Gastroesophageal sphincter (tissue), 4 donors: ENCODE results near the gene SOX9. TPM values are rescaled to one million over a fixed set of nuclear protein-coding genes. Genes with fewer than 3 reads are reported as not detected.
A peak's percentile ranks its signal among the peaks of the same experiment; 100 is the strongest.

ENCODE experiments used
- ATAC-seq: fragments of 150-250 bp; one replicate; pipeline ENCODE4 v1.9.1; 2016; ENCODE audit warnings: mild to moderate bottlenecking, moderate library complexity
- H3K27ac ChIP-seq, 4 donors: fragments of 200-600 bp; sonication (generic) in 3 of 4; 1 replicate in 3 of 4; 2 replicates in 1 of 4; pipeline ENCODE4 v1.5.1; 2016 to 2019
- H3K27me3 ChIP-seq: fragments of 200-600 bp; sonication (generic); one replicate; pipeline ENCODE4 v1.5.1; 2019
- H3K36me3 ChIP-seq, 2 donors: fragments of 200-600 bp; sonication (generic); one replicate each; pipeline ENCODE4 v1.5.1; 2019; ENCODE audit warnings: control low read depth in 1 of 2
- H3K4me1 ChIP-seq, 3 donors: fragments of 200-600 bp; sonication (generic); 1 replicate in 2 of 3; 2 replicates in 1 of 3; pipeline ENCODE4 v1.5.1; 2016 to 2019; ENCODE audit warnings: control low read depth in 2 of 3
- H3K4me3 ChIP-seq, 2 donors: fragments of 200-600 bp; sonication (generic); one replicate each; pipeline ENCODE4 v1.5.1; 2019; ENCODE audit warnings: mild to moderate bottlenecking in 1 of 2, moderate library complexity in 1 of 2
- H3K9me3 ChIP-seq, 3 donors: fragments of 200-600 bp; sonication (generic); one replicate each; pipeline ENCODE4 v1.5.1; 2017 to 2019; ENCODE audit warnings: control low read depth in 2 of 3
- EP300 ChIP-seq: sonication (generic); formaldehyde crosslinking; IDR thresholded peaks from one replicate; pipeline ENCODE4 v1.6.1; 2017; ENCODE audit warnings: antibody characterized with exemption, mild to moderate bottlenecking
- POLR2A ChIP-seq, 2 donors: fragments of 450-650 bp; IDR thresholded peaks; one replicate each; pipeline ENCODE4 v1.6.1; 2017; ENCODE audit warnings: antibody characterized with exemption in 2 of 2, mild to moderate bottlenecking in 2 of 2, moderate library complexity in 1 of 2
- POLR2AphosphoS5 ChIP-seq: sonication (generic); formaldehyde crosslinking; IDR thresholded peaks from one replicate; pipeline ENCODE4 v1.6.1; 2017; ENCODE audit warnings: antibody characterized with exemption
- WGBS, 2 donors: methylation state at CpG; one replicate each; pipeline ENCODE4 v1.1.5; 2018; ENCODE audit warnings: low coverage in 1 of 2; 5-methylcytosine and 5-hydroxymethylcytosine counted together
- total RNA-seq, 4 donors: library from RNA; depleted of rRNA; stranded (reverse); fragments of >200 nt; gene quantifications; one replicate each; pipeline ENCODE4 v1.1.0, GENCODE V29; 2016
- TF ChIP-seq, protein P1 (sequence below), 4 experiments: fragments of 200-600 bp in 2 of 4; fragments of 450-650 bp in 2 of 4; sonication (generic) in 1 of 4; IDR thresholded peaks; one replicate each; pipeline ENCODE4 v1.5.1; 2017 to 2019; ENCODE audit warnings: antibody characterized with exemption in 4 of 4, mild to moderate bottlenecking in 2 of 4, moderate library complexity in 2 of 4

Gene SOX9
- 1 to 10 TPM; 1.1 to 5.4 (median 2.5) TPM for total RNA-seq

DNA sequence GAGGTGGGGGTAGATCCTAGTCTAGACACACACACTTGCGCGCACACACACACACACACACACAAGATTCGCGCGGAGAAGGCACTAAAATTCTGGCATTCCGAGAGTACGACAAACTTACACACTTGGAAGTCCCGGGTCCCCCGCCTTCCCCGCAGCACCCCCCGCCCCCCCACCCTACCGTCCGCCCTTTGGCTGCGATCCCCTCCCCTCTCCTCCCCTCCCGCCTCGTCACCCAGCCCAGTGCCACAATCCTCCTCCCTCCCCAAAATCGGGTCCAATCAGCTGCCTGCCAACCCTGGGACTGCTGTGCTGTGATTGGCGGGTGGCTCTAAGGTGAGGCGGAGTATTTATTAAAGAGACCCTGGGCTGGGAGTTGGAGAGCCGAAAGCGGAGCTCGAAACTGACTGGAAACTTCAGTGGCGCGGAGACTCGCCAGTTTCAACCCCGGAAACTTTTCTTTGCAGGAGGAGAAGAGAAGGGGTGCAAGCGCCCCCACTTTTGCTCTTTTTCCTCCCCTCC is at the start of gene SOX9:
SOX9 (plus strand) TSS at position 379 of the 522 bp plus-strand sequence. CDS start 372 bp downstream, outside the sequence.
- ATAC-seq, result peak; percentile 86
- H3K27me3 ChIP-seq, result peaks cover 100% of the 10 kb centered on the region
- no peaks in the 10 kb centered on the region for H3K9me3 ChIP-seq
- H3K4me3 ChIP-seq, result peak within 1 kb of the TSS; percentile 10 to 53
- TF ChIP-seq POLR2AphosphoS5 (no peak), POLR2A (IDR thresholded peaks at IDR 0.05) (peak; percentile 30 to 34)
- peaks cover 0 to 78% (median 28%) of the 10 kb centered on the region in 3 donors for H3K4me1 ChIP-seq
- WGBS, 2 donors, result 0 to 10% methylated on average over 2 to 11 of the region's 27 CpGs
- H3K36me3 ChIP-seq, result no peaks in the 10 kb centered on the region
- peak within 1 kb of the TSS in 3 of 4 donors; percentile 39 to 60 (median 44) for H3K27ac ChIP-seq

DNA sequence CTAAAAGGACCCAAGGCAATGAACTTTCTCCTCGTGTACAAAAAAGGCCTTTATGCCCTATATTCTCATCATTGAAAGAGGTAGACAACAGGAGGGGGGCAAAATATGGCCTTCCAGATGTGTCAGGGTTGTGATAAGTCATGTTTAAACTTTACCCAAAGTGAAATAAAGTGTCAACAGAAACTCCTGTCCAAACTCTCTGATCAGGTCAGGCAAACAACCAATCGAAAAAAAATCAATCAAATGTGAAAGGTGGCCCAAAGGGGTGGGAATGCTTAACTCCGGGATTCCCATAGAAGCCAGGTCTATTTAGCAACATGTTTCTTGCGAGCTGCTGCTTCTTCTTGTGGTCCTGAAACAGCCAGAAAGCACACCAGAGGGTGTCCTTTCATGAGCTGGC is 49.5 kb upstream of the SOX9 start:
- Histone ChIP-seq H3K27me3 (peaks cover 10% of the 10 kb centered on the region), H3K36me3 (no peaks in the 10 kb centered on the region), H3K9me3 (no peaks in the 10 kb centered on the region), H3K4me1 (no peaks in the 10 kb centered on the region), H3K4me3 (no peak overlapping the region), H3K27ac (no peak overlapping the region)
- WGBS, 2 donors, result 44 to 62% methylated on average over 4 of the region's 4 CpGs
- no peak for ATAC-seq
- no peak for TF ChIP-seq POLR2AphosphoS5
- TF ChIP-seq EP300, result no peak
- no peak for TF ChIP-seq POLR2A (IDR thresholded peaks at IDR 0.05)
- TF ChIP-seq, protein P1, sequence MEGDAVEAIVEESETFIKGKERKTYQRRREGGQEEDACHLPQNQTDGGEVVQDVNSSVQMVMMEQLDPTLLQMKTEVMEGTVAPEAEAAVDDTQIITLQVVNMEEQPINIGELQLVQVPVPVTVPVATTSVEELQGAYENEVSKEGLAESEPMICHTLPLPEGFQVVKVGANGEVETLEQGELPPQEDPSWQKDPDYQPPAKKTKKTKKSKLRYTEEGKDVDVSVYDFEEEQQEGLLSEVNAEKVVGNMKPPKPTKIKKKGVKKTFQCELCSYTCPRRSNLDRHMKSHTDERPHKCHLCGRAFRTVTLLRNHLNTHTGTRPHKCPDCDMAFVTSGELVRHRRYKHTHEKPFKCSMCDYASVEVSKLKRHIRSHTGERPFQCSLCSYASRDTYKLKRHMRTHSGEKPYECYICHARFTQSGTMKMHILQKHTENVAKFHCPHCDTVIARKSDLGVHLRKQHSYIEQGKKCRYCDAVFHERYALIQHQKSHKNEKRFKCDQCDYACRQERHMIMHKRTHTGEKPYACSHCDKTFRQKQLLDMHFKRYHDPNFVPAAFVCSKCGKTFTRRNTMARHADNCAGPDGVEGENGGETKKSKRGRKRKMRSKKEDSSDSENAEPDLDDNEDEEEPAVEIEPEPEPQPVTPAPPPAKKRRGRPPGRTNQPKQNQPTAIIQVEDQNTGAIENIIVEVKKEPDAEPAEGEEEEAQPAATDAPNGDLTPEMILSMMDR (IDR thresholded peaks at IDR 0.05), result no peak

DNA sequence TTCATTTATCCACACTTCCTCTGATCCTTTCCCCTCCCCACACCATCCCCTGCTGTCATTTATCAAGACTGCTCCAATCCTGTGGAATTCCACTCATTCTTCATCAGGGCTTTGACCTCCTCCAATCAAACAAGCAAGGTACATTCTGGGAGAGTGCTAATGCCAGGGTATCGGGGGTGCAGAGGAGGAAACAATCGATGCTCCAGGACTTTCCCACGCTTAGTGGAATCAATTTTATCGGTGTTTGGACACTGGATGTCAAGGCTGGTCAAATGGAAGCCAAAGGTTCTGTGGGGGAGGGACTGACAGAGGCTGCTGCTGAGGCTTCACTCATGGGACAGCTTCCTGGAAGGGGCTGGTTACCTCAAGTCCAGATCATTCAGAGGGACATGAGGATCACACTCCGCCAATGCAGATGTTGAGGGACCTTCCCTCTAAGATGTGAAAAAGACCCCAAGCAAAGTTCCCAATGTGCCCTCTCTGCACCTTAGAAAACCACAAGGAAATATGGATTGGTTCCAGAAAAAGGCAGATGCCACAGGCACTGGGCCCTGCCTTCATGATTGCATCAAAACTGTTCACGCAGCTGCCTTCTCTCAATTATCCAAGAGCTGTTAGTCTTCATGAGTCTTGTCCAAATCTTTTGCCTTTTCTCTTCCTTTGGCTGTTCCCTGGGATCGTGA is 44.7 kb upstream of the SOX9 start:
- H3K9me3 ChIP-seq, result no peaks in the 10 kb centered on the region
- ATAC-seq, result no peak
- no peaks in the 10 kb centered on the region for H3K4me1 ChIP-seq
- WGBS, 2 donors, result 52 to 60% methylated on average over 4 to 7 of the region's 7 CpGs
- H3K27ac ChIP-seq, result no peak overlapping the region
- no peak overlapping the region for H3K4me3 ChIP-seq
- H3K27me3 ChIP-seq, result peaks cover 22% of the 10 kb centered on the region
- no peak for TF ChIP-seq POLR2AphosphoS5
- TF ChIP-seq EP300, result no peak
- TF ChIP-seq, protein P1 (IDR thresholded peaks at IDR 0.05), result no peak
- no peak for TF ChIP-seq POLR2A (IDR thresholded peaks at IDR 0.05)
- H3K36me3 ChIP-seq, result no peaks in the 10 kb centered on the region

DNA sequence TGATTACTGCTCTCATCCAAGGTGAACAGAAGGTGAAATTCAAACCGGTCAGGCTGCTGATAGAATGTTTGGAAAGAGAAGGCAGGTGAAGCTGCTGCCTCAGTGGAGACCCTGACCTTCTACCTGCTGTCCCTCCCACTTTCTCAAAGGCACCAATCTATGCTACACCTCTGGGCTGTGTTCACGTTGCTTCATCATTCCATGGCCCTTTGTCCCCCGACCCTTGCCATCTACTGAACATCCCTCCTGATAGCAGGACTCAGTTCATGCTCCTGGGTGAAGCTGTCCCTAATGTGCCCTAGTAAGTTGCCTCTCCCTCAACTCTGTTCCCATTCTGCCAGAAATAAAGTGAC is 44.2 kb upstream of the SOX9 start:
- WGBS, 2 donors, result 73 to 83% methylated on average over 2 to 3 of the region's 3 CpGs
- no peak for ATAC-seq
- TF ChIP-seq POLR2AphosphoS5, result no peak

DNA sequence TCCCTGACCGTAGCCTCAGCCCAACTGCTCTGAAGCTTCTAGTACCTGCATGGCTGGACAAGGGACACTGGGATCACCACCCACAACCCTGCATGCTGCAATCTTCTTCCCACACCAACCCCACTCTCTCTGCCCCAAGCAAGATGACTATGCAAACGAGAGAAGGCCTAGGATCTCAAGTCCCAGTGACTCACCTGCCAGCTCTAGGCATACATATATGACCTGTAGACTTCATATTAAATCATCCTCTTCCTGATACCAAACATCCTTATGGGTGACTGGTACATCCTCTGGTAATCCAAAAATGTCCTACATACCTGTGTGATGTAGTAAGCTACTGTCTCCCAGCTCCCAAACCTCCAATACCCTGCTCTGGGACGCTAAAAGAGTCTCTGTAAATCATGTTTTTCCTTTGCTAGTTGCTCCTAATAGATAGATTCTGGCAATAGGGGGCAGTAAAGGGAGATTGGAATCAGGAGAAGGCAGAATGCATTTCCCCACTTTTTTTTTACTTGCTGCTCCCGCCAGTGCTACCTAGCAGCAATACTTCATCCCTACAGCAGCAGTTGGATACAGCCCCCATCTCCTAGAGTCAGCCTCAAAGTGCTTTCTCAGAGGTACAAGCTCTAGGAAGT is 43.4 kb upstream of the SOX9 start:
- no peak for ATAC-seq
- Histone ChIP-seq H3K27ac (no peak overlapping the region), H3K9me3 (no peaks in the 10 kb centered on the region), H3K4me3 (no peak overlapping the region), H3K36me3 (no peaks in the 10 kb centered on the region), H3K4me1 (no peaks in the 10 kb centered on the region), H3K27me3 (peaks cover 27% of the 10 kb centered on the region)
- TF ChIP-seq POLR2A (IDR thresholded peaks at IDR 0.05) (no peak), POLR2AphosphoS5 (no peak), EP300 (no peak)
- TF ChIP-seq, protein P1 (IDR thresholded peaks at IDR 0.05), result no peak
- 48 to 70% methylated on average over 4 of the region's 4 CpGs for WGBS, 2 donors

More for the DNA sequence above, 44.2 kb upstream of the SOX9 start:
- H3K4me3 ChIP-seq, result no peak overlapping the region
- no peaks in the 10 kb centered on the region for H3K4me1 ChIP-seq
- no peak overlapping the region for H3K27ac ChIP-seq
- peaks cover 21% of the 10 kb centered on the region for H3K27me3 ChIP-seq
- no peaks in the 10 kb centered on the region for H3K9me3 ChIP-seq
- no peaks in the 10 kb centered on the region for H3K36me3 ChIP-seq
